DMS114 treated with DMSO at 0.1 percent for 48 hours (cell line): Measurements from ENCODE around the gene FRS2.
"Not testable (repeated sequence)": the region's sequence is repeated elsewhere in the genome, so short reads cannot be mapped to it uniquely, and the experiment has no call there.

Source experiments
- DNase-seq: peaks from one replicate; lab custom pipeline; 2025; ENCODE audit not compliant: unreplicated experiment; lab: John Stamatoyannopoulos, UW

FRS2 gene, protein sequence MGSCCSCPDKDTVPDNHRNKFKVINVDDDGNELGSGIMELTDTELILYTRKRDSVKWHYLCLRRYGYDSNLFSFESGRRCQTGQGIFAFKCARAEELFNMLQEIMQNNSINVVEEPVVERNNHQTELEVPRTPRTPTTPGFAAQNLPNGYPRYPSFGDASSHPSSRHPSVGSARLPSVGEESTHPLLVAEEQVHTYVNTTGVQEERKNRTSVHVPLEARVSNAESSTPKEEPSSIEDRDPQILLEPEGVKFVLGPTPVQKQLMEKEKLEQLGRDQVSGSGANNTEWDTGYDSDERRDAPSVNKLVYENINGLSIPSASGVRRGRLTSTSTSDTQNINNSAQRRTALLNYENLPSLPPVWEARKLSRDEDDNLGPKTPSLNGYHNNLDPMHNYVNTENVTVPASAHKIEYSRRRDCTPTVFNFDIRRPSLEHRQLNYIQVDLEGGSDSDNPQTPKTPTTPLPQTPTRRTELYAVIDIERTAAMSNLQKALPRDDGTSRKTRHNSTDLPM

DNA sequence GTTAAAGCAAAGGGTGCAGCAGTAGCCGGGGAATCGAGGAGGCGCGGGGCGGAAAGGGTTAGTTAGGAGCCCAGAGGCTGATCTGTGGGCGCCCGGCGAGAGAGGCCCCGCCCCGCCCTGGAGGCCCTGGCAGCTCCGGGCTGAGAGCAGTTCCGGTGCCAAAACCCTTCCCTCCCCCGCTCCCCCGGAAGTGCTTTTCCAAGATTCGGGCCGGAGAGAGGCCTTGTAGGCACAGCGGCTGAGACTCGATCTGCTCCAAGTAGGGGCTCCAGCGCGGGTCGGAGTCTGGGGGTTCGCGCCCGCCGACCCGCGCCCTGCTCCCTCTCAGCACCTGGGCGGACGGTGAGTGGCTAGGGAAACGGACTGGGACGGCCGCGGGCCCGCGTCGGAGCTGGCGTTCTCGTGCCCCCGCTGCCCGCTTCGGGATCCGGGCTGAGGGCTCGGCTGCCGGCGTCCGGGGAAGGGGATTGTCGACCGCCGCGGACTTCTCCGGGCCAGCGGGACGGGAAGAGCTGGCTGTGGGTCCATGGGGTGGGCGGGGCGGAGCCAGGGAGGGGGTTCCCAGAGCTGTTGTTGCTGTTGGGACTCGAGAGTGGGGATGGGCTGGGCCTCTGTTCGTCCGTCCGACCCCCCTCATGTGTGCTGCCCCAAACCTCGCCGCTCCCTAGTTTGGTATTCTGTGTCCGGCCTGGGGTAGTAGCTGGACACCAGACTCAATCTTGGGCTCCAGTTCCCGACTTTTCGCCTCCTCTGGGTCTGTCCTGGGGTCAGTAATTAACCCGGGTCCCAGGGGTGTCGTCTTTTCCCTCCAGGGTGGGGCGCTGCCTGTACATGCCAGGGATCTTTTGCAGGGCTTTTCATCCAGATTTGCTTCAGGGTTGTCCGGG lies at the start of gene FRS2:
Gene FRS2 (plus strand): TSS at position 200 of the 887 bp plus-strand sequence. CDS start 98,643 bp downstream, outside the sequence.
- peak; percentile 89 for DNase-seq

DNA sequence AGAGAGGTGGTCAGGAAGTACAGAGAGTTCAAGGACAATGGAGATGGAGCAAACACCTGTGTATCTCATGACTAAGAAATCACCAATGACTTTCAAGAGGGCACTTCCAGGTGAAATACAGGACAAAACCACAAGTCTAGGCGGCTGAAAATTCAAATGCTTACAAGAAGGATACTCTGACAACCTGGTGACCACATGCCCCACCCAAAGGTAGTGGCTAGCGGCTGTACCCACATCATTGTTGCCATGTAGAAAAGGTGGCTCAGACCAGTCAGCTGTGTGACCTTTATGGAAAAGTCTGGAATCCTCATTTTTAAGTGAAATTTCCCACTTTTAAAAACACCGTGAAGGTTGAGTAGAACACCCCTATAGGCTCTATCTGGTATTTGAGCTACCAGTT lies 48.6 kb upstream of the FRS2 start:
- no peak for DNase-seq

DNA sequence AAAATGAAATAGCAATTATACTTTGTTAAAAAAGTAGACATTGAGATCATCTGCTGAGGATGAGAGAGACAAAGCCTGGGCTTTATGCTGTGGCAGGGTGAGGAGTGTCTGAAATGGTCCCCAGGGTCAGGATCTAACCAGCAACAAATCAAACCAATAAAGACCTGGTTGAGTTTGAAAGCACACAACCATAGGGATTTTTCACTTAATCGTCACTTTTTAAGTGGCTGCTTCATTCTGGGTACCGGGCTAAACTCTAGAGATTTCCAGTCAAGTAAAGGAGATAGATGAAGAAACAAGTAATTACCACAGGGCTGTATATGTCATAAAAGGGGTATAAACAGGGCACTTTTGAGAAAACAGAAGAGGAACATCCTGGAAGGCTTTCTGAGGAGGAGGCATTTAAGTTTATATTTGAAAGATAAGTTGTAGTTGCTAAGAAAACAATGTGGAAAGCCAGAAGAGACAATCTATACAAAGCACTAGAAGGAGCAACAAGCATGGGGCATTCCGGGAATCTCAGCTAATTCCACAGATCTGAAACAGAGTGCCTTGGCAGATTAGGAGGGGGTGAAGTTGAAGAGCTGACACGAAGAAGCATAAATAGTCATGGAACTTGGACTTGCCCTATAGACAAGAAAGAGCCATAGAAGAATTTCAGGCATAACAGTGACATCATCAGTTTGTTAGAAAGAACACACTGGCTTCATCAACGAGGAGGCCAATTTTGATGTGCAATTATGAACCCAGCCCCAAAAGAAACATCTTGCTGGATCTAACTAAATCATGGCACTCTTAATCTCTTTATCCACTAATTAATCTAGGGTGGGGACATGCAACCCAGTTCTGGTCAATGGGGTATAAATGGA lies 46.9 kb upstream of the FRS2 start:
- no peak for DNase-seq

DNA sequence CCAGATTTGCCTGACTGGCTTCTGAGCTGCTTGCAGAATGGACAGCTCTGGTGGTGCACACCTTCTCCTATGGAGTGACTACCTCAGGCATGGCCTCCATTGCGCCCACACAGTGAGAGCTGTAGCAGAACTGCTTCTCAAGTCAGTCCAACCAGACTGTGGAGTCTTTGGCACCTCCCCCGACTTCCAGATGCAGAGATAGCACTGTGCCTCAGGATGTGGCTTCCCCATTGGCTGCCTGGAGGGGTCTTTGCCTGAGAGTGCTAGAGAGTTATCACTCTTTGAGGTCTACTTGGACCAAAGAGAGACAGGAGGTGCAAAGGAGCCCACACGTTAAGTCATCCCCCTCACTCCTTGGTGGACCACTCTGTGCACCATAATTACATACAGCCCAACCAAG lies 44.8 kb upstream of the FRS2 start:
- no peak for DNase-seq

DNA sequence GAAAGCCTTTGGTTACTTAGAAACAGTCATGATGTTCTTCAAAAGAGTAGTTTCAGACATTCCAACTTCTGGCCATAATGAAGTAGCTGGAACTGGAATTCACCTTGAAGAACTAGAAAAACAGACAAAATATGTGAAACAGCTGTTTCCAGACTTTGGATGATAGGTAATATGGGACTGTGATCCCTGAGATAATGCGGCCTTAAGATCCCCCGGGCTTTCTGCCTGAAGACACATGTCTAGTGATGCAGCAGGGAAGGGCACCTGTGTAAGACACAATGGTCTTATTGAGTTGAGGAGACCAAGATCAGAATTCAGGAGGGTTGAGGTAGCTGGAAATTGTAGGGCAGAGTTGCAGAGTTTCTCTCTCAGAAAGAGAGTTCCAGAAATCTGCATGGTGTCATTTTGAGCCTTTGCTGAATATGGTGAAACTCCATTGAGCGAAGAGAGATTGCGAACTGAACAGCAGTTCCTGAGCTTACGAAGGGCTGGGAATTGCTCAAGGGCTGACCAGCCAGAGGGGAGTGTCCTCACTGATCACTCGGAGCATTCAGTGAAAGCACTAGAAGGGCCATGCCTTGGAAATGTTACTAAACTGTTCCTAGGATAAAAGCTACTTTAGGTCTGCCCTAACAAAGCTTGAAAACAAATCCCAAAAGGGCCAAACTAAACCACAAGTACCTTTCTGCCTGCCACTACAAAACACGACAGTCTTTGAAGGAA lies 41.7 kb upstream of the FRS2 start:
- no peak for DNase-seq

DNA sequence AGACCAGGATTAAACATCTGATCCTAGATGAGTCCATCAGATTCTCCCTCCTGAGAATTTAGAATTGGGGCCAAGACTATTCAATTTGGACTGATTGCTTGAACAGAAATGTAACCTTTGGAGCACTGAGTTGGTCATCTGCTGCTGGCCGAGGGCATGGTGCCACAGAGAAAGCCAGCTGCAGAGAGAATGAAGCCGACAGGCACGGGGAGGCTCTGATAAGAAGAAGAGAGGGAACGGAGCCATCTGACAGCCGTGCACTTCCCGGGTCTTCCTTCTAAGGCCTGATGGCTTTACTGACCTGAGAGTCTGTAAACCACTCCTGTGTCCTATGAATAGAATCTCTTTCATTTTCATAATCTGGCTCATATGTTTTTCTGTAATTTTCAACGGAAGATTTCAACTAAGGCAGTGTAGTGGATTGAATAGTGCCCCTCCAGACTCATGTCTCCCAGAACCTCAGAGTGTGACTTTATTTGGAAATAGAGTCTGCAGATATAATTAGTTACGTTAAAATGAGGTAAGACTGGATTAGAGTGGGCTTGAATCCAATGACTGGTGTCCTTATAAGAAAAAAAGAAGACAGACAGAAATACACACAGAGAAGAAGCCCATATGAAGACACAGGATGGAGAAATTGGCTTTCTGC lies 39.1 kb upstream of the FRS2 start:
- no peak for DNase-seq

DNA sequence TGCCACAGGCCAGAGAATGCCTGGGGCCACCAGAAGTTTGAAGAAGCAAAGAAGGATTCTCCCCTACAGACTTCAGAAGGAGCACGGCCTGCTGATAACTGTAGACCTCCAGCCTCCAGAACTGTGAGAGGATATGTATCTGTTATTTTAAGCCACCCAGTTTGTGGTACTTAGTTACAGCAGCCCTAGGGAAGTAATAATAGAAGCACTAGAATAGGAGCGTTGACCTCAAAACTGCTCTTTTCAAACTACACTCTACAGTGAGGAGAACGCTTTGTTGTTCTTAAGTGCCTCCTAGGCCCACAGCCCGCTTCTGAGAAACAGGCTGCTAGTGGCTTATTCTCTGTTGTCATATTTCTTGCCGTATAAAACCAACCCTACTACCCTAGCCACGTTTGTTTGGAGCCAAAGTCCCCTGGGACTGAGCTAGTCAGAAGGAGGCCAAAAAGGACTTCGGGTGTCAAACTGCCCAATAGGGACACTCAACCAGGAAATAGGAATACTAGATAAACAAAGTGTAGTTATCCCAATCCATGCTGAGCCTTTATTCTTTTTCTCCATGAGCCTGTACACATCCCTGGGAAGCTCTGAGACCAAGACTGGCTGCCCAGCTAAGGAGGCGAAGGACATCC lies 38.5 kb upstream of the FRS2 start:
- DNase-seq = no peak

DNA sequence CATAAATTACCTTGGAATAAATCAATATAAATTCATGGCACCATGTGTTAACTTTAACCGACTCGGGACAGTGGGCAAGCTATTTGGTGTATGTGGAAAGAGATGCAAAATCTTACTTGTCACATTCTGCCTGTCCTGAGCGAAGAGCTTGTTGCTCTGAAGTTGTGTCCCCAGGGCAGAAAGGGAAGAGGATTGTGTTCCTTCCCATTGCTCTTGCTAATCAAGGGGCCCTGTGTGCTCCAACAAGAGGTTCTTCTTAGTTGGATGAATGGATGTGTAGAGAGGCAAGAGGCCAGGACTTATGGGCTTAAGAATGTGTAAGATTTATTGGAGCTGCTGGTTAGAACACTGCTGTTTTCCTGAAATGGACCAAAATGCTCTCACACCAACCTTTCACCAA lies 36.5 kb upstream of the FRS2 start:
- no peak for DNase-seq

DNA sequence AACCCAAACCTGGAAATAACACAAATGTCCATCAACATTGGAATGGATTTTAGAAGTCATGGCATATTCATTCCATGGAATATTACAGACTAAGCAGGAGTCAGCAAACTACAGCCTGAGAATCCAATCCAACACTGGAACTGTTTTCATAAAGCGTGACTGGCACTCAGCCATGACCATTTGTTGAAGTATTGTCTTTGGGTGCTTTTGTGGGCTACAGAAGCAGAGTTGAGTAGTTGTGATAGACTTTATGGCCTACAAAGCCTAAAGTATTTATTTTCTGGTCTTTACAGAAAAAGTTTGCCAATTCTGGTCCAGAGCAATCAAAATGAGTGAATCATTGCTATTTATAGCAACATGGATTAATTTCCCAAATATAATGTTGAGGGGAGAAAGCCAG lies 34.5 kb upstream of the FRS2 start:
- DNase-seq = no peak

DNA sequence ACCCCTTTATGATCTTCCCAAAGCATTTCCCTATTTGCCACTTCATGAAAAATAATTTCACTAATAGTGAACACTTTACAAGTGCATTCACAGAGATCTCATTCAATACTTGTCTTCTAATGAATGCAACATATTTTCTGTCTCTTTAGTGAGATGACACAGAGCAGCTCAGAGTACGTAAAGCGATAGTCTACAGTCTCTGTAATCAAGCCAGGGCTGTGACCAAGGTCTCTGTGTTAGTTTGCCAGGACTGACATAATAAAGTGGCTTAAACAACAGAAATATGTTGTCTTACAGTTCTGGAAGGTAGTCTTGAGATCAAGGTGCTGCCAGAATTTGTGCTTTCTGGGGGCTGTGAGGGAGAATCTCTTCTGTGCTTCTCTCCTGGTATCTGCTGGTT lies 33.1 kb upstream of the FRS2 start:
- no peak for DNase-seq

DNA sequence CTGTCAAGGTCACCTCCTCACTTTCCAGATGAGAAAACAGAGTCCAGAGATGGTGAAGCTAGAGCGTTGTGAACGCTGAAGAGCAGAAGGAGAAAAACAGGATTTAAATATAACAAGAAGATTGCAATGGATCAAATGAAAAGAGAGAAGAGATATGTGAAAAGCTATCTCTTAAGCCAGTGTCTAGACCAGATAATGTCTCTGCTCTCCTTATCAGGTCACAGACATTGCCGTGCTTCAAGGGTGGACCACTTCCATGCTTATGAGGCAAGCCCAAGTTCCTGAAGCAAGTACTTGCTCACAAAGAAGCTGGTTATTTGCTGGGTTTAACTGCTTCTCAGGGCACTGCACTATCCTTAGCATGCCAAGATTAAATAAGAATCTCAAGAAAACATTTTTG lies 31.6 kb upstream of the FRS2 start:
- no peak for DNase-seq

DNA sequence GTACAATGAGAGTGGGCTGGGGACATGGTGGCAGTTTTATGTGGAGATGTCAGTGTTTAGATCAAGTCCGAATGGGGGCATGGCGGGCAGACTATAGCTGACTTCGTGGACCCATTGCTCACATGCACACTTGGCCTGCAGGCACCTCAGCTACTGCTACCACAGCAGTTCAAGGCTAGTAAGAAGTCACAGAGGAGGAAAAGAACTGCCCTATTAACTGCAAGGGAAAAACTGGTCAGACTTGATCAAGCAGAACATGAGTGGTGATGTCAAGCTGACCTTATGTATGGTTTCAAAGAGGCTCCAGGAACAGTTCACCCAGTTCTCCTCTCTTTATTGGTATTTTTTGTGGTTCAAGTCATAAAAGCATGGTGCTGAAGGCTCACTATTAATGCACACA lies 30.2 kb upstream of the FRS2 start:
- DNase-seq = no peak

DNA sequence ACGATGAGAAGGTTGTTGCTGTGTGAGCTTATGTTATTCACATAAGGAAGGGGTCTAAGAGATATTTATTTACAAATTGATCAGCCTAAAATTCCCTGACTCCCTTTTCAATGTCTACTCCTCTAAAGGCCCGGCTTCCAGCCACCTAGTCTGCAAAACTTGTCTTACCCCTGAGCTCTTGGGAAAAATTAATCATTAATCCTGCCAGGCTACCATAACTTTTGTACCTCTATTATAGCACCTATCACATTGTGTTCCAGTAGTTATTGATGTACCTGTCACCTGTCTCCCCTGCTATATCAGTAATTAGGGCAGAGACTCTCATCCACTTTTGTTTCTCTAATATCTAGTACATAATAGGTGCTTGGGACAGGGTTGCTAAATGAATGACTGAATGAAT lies 29.3 kb upstream of the FRS2 start:
- no peak for DNase-seq

DNA sequence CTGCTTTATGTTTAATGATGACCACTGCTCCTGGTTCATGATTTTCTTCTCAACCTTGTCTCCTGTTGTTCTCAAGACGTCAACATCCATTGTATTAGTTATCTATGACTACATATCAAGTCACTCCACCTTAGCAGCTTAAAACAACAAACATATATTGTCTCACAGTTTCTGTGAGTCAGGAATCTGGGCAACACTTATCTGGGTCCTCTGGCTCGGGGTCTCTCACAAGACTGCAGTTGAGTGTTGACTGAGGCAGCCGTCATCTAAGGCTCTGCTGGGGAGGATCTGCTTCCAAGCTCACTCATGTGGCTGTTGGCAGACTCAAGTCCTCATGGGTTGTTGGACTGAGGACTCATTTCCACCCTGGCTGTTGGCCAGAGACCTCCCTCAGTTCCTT lies 27.3 kb upstream of the FRS2 start:
- no peak for DNase-seq

DNA sequence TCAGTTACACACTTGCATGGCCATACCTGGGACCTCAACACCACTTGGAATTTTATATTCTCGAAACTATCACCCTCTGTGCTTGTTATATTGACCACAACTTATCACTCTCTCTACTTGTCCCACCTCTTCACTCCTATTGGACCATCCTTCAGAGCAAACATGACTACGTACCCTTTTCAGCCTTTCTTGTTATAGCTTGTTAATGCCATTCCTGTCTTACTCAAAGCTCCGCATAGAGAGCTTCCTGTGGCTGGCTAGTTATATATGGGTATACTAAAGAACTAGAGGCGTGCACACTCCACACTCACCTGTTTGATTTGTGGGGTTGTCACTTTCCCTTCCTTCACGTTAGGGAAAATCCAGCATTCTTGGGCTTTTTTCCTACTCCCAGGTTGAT lies 26.3 kb upstream of the FRS2 start:
- DNase-seq = no peak

DNA sequence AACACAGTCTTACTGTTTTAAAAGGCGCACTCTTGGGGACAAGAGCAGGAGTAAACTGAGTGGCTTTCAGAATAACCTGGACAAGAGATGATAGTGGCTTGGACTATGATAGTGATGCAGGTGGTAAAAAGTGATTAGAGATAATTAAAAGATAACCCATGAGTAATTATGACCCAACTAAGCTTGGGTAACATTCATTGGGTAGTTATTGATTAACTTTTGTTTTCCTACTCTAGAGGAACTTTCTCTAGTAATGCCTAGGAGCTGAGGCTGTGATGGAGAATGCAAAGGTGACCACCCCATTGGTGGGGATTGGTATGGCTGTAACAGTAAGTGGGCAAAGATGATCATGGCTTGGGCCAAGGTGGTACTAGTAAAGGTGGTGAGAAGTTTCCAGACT lies 22.3 kb upstream of the FRS2 start:
- DNase-seq = no peak

DNA sequence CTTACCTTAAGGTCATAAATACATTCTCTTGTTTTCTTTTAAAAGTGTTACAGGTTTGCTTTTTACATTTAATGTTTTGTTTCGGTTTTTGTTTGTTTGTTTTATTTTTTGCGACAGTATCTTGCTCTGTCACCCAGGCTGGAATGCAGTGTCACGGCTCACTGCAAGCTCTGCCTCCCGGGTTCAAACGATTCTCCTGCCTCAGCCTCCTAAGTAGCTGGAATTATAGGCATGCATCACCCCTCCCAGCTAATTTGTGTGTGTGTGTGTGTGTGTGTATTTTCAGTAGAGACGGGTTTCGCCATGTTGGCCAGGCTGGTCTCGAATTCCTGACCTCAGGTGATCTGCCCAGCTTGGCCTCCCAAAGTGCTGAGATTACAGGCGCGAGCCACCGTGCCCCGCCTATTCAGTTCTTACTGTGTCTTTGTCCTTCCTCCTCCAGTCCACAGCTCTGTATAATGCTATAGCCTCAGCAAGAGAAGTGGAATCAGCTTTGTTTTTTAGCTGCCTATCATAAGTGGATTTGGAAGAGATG lies 17.5 kb upstream of the FRS2 start:
- not testable (repeated sequence) for DNase-seq

DNA sequence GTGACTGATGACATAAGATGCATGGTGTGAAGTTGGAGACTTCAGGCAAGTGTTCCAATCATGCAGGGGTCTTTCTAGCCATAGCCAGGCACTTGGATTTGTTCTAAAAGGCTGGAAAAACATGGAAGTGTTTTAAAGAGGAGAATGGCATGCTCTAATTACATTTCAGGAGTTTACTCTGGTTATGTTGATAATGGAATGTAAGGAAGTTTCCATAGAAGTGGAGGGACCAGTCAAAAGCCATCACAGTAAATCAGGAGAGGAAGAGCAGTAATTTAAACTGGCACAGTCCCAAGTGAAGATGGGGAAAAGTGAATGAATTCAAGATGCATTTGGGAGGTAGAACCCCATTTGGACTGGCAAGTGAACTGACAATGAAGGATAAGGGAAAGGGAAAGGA lies 13.9 kb upstream of the FRS2 start:
- no peak for DNase-seq

DNA sequence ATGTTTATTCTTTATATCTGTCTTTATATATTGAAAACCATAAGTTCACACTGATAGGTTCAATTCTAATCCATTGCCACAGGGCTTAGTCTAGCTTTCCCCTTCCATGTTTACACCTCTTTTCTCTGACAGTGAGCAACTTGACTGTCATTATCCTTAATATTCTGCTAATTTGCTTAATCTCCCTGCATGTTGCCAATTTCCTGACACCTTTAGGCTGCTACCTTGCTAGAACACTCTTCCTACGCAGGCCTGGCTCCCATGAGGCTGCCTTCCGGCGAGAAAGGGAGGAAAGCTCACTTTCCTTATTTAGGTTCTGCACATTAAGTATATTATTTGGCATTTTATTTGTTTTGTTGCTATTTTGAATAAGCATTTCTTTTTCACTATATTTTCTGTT lies 12.8 kb upstream of the FRS2 start:
- DNase-seq = no peak
